GM18499 (cell line): ENCODE data around the gene TNFSF15.

ENCODE experiments used
- ATAC-seq: cut with Tn5 transposase; IDR thresholded peaks from one replicate; pipeline ENCODE4 v1.9.1; 2021; ENCODE audit warnings: moderate number of reproducible peaks; ENCODE audit not compliant: insufficient read depth, unreplicated experiment

TNFSF15 gene

GRCh38 chr9:114791312-114791711 lies 14.5 kb downstream of the TNFSF15 start:
- ATAC-seq: no peak

- ATAC-seq: no peak
These were observed 15.3 kb downstream of the TNFSF15 start for GRCh38 chr9:114790521-114790920.

GRCh38 chr9:114789006-114789405 lies 16.8 kb downstream of the TNFSF15 start:
- no peak for ATAC-seq

GRCh38 chr9:114787781-114788498 lies 17.9 kb downstream of the TNFSF15 start:
- no peak for ATAC-seq

- no peak for ATAC-seq
These were observed 18.6 kb downstream of the TNFSF15 start for GRCh38 chr9:114787214-114787613.

- ATAC-seq: no peak
These were observed 19.8 kb downstream of the TNFSF15 start for GRCh38 chr9:114785866-114786650.

GRCh38 chr9:114784721-114785279 lies 21.0 kb downstream of the TNFSF15 start:
- no peak for ATAC-seq

GRCh38 chr9:114782586-114782985 lies 23.3 kb downstream of the TNFSF15 start:
- ATAC-seq: no peak

GRCh38 chr9:114779352-114779845 lies 26.4 kb downstream of the TNFSF15 start:
- no peak for ATAC-seq

GRCh38 chr9:114777821-114778609 lies 27.8 kb downstream of the TNFSF15 start:
- no peak for ATAC-seq

GRCh38 chr9:114776683-114777399 lies 29.0 kb downstream of the TNFSF15 start:
- no peak for ATAC-seq

GRCh38 chr9:114775981-114776380 lies 29.9 kb downstream of the TNFSF15 start:
- ATAC-seq: no peak

GRCh38 chr9:114775121-114775520 lies 30.7 kb downstream of the TNFSF15 start:
- ATAC-seq: no peak

- ATAC-seq: no peak
These were observed 31.3 kb downstream of the TNFSF15 start for GRCh38 chr9:114774524-114774923.

GRCh38 chr9:114771889-114772288 lies 34.0 kb downstream of the TNFSF15 start:
- ATAC-seq: no peak

- no peak for ATAC-seq
These were observed 34.8 kb downstream of the TNFSF15 start for GRCh38 chr9:114770991-114771390.

- ATAC-seq: no peak
These were observed 36.2 kb downstream of the TNFSF15 start for GRCh38 chr9:114769624-114770023.

- ATAC-seq: no peak
These were observed 42.6 kb downstream of the TNFSF15 start for GRCh38 chr9:114763220-114763619.

GRCh38 chr9:114761523-114761922 lies 44.3 kb downstream of the TNFSF15 start:
- no peak for ATAC-seq
